Measurements from ENCODE around the gene HNRNPUL1. TPM values are rescaled to one million over a fixed set of nuclear protein-coding genes. Genes with fewer than 3 reads are reported as not detected.

HNRNPUL1 gene
- total RNA-seq, 1 donor from 2014 or later: 116 TPM

DNA sequence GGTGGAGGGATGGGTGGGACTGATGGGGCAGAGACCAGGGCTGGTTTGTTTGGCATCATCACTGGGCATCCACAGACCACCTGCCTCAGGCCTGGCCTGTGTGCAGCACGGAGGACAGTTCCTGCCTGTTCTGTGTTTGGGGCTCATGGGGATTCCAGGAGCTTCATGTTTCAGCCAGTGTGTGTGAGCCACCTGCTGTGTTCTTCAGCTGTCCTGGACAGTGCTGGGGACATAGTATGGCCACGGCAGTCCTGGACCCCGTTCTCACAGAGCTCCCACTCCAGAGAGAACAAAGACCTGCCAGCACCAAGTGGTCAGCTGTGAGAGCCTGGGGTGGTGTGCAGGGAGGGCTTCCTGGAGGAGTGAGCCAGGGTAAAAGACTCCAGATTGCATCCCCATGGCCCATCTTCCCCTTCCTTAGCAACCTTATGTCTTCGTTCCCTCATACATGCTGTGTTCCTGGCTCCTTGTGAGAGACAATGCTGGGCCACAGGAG, 43.8 kb downstream of the HNRNPUL1 start:
- H3K36me3 ChIP-seq: peaks cover 0 to 51% of the 10 kb centered on the region in 2 donors
- H3K27ac ChIP-seq: peak overlapping the region; percentile 94
- no peaks in the 10 kb centered on the region for H3K9me3 ChIP-seq
- TF ChIP-seq POLR2AphosphoS5 (IDR thresholded peaks at IDR 0.05; ENCODE audit: insufficient read depth in 1 of 2, low read depth in 1 of 2): peak in 1 of 2 donors; percentile 36
- TF ChIP-seq, protein P1, sequence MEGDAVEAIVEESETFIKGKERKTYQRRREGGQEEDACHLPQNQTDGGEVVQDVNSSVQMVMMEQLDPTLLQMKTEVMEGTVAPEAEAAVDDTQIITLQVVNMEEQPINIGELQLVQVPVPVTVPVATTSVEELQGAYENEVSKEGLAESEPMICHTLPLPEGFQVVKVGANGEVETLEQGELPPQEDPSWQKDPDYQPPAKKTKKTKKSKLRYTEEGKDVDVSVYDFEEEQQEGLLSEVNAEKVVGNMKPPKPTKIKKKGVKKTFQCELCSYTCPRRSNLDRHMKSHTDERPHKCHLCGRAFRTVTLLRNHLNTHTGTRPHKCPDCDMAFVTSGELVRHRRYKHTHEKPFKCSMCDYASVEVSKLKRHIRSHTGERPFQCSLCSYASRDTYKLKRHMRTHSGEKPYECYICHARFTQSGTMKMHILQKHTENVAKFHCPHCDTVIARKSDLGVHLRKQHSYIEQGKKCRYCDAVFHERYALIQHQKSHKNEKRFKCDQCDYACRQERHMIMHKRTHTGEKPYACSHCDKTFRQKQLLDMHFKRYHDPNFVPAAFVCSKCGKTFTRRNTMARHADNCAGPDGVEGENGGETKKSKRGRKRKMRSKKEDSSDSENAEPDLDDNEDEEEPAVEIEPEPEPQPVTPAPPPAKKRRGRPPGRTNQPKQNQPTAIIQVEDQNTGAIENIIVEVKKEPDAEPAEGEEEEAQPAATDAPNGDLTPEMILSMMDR (IDR thresholded peaks at IDR 0.05): no peak
- H3K27me3 ChIP-seq: no peaks in the 10 kb centered on the region
- no peak for DNase-seq (ENCODE audit: extremely low spot score in 2 of 2)
- H3K4me1 ChIP-seq: peaks cover 40% of the 10 kb centered on the region
- intact Hi-C loops (cut with DNase I): loop anchor here (5.0 to 10.0 kb wide), 2 partner anchors 41 to 103 kb away; no protein-coding TSS in a partner anchor
- H3K4me3 ChIP-seq: no peak overlapping the region

DNA sequence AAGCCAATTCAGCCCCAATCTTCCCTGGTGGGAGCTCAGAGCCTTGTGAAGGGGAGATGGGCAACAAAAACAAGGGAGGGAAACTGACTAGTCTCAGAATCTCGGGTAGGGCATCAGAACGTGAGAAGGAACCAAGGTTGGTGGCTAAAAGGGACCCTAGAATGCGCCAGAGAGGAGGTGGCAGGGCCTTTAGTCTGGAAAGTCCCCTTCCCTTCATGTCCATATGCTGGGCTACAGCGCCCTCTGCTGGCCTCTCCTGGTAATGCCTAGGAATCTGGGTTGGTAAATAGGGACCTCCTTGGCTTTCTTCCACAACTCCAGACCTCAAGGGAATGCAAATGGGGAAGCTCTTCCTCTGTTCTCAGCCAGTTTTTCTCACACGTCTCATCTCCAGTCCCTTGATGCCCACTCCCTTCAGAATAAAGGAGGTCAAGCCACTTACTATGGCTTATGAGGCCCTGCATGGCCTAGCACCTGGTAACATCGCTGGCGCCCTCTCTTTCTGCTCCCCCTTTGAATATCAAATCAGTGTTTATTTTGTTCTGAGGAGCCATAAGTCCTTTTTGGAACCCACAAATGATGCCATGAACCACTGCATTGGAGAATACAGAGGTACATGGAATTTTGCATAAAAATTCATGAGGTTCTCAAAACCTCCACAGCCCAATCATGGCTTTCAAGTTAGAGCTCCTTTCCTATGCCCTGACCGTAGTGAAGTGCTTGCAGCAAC, 44.4 kb downstream of the HNRNPUL1 start:
- DNase-seq (ENCODE audit: extremely low spot score in 2 of 2): no peak
- peaks cover 40% of the 10 kb centered on the region for H3K4me1 ChIP-seq
- peak in 1 of 2 donors; percentile 82 for TF ChIP-seq POLR2AphosphoS5 (IDR thresholded peaks at IDR 0.05; ENCODE audit: insufficient read depth in 1 of 2, low read depth in 1 of 2)
- TF ChIP-seq, protein P1 (IDR thresholded peaks at IDR 0.05): peak; percentile 96 to 98 (median 97)
- TF ChIP-seq POLR2A (IDR thresholded peaks at IDR 0.05): no peak
- H3K36me3 ChIP-seq: peaks cover 0 to 49% of the 10 kb centered on the region in 2 donors
- no peaks in the 10 kb centered on the region for H3K9me3 ChIP-seq
- H3K27ac ChIP-seq: peak overlapping the region; percentile 94
- intact Hi-C loops (cut with DNase I): loop anchor here (5.0 to 10.0 kb wide), 2 partner anchors 41 to 104 kb away; no protein-coding TSS in a partner anchor
- peak overlapping the region; percentile 69 to 79 for H3K4me3 ChIP-seq
- H3K27me3 ChIP-seq: no peaks in the 10 kb centered on the region

DNA sequence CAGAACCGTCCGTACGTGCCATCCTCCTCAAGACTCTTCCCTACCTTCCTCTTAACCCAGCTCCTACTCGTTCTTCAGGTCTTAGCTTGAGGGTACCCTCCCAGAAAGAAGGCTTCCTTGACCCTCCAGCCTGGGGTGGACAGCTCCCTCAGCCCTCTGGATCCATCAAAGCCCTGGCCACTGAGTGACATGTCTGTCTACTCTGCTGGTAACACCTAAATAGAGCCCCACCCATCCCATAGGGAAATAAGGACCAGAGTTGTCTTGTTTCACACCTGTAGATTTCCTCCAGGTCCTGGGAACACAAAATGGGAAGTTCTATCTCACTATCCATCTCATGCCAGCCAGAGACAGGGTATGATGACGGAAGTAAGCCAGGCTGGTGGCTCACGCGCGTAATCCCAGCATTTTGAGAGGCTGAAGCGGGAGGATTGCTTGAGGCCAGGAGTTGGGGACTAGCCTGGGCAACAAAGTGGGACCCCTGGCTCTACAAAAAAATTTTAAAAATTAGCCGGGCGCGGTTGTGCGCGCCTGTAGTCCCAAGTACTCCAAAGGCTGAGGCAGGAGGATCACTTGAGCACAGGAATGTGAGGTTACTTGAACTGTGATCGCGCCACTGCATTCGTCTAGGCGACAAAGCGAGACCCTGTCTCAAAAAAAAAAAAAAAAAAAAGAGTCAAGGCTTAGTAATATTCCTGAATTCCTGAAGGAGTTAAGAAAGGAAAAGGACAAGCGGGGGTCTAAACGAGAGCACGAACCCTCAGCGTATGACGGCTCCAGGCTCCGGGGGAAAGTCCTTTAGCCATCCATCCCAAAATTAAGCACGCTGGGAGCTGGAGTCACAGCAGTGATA, 45.2 kb downstream of the HNRNPUL1 start:
- Histone ChIP-seq H3K27ac (peak overlapping the region; percentile 94), H3K36me3 (peaks cover 0 to 45% of the 10 kb centered on the region in 2 donors), H3K4me1 (peaks cover 40% of the 10 kb centered on the region), H3K27me3 (no peaks in the 10 kb centered on the region), H3K4me3 (peak overlapping the region; percentile 69 to 79), H3K9me3 (no peaks in the 10 kb centered on the region)
- no peak for DNase-seq (ENCODE audit: extremely low spot score in 2 of 2)
- TF ChIP-seq, protein P1 (IDR thresholded peaks at IDR 0.05): no peak
- TF ChIP-seq POLR2AphosphoS5 (IDR thresholded peaks at IDR 0.05; ENCODE audit: insufficient read depth in 1 of 2, low read depth in 1 of 2): no peak
- TF ChIP-seq POLR2A (IDR thresholded peaks at IDR 0.05): no peak
- intact Hi-C loops (cut with DNase I): loop anchor here (5.0 to 10.0 kb wide), 2 partner anchors 42 to 105 kb away; no protein-coding TSS in a partner anchor

DNA sequence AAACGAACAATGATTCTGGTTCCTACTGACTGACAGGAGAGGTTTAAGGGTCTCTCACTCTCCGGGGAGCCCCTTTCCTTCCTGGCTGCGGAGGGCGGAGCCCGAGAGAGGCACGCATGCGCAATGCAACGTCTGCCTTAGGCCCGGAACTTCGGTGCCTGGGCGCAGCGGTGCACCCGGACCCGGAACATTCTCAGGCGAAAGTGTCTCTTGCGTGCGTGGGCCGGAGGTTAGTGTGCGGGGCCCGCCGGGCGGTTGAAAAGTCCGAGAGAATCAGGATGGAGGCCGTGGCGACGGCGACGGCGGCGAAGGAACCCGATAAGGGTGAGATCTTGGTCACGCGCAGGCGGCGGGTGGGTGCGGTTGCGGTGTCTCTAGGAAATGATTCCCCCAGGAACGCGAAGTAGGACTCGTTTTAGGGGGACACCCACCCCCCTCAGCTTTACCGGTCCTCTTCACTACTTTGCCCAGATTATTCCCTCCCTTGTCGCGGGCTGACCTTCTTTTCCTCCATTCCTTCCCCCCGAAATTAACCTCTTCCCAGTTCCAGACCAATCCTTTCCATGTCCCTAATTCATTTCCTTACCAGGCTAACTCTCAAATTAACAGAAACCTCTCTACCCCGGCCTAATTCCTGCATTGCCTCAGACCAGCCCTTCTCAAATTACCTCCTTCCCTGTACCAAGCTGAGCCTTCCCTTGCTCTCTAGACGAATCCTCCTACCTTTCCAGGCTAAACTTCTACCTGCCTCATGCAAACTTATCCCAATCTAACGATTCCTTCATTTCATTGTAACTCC, 46.1 kb downstream of the HNRNPUL1 start, which contains the start of gene CCDC97:
TSS of gene CCDC97 (plus strand) at position 140 of the 799 bp plus-strand sequence. CDS start at position 279, 139 bp downstream.
- H3K4me1 ChIP-seq: peaks cover 40% of the 10 kb centered on the region
- peaks cover 0 to 42% of the 10 kb centered on the region in 2 donors for H3K36me3 ChIP-seq
- intact Hi-C loops (cut with DNase I): no loop called here
- H3K4me3 ChIP-seq: peak within 1 kb of the TSS; percentile 69 to 79
- peak; percentile 95 to 97 for TF ChIP-seq POLR2AphosphoS5 (IDR thresholded peaks at IDR 0.05; ENCODE audit: insufficient read depth in 1 of 2, low read depth in 1 of 2)
- TF ChIP-seq, protein P1 (IDR thresholded peaks at IDR 0.05): no peak
- TF ChIP-seq POLR2A (IDR thresholded peaks at IDR 0.05): peak in 1 of 2 donors; percentile 57
- H3K27me3 ChIP-seq: no peaks in the 10 kb centered on the region
- DNase-seq (ENCODE audit: extremely low spot score in 2 of 2): no peak
- H3K9me3 ChIP-seq: no peaks in the 10 kb centered on the region
- H3K27ac ChIP-seq: peak within 1 kb of the TSS; percentile 94

Measured in vagina (tissue), 2 donors.